Measurements from ENCODE around the gene FBN1. TPM values are rescaled to one million over a fixed set of nuclear protein-coding genes. Genes with fewer than 3 reads are reported as not detected.

FBN1 gene
- total RNA-seq, 1 donor from 2014 or later, result 102 TPM

GRCh38 chr15:48500595-48500994, 144.9 kb downstream of the FBN1 start:
- Histone ChIP-seq H3K27ac (no peak overlapping the region), H3K9me3 (no peaks in the 10 kb centered on the region), H3K4me3 (no peak overlapping the region), H3K4me1 (no peaks in the 10 kb centered on the region), H3K27me3 (no peaks in the 10 kb centered on the region), H3K36me3 (peaks cover 3 to 14% of the 10 kb centered on the region in 2 donors)
- intact Hi-C loops (cut with DNase I), result no loop called here
- TF ChIP-seq POLR2A (IDR thresholded peaks at IDR 0.05) (no peak), CTCF (IDR thresholded peaks at IDR 0.05) (no peak), POLR2AphosphoS5 (IDR thresholded peaks at IDR 0.05; ENCODE audit: insufficient read depth in 1 of 2, low read depth in 1 of 2) (no peak)
- DNase-seq (ENCODE audit: extremely low spot score in 2 of 2), result no peak

GRCh38 chr15:48499978-48500377, 145.5 kb downstream of the FBN1 start:
- intact Hi-C loops (cut with DNase I), result no loop called here
- Histone ChIP-seq H3K4me1 (no peaks in the 10 kb centered on the region), H3K9me3 (no peaks in the 10 kb centered on the region), H3K36me3 (peaks cover 3 to 14% of the 10 kb centered on the region in 2 donors), H3K27ac (no peak overlapping the region), H3K27me3 (no peaks in the 10 kb centered on the region), H3K4me3 (no peak overlapping the region)
- DNase-seq (ENCODE audit: extremely low spot score in 2 of 2), result no peak
- no peak for TF ChIP-seq POLR2A (IDR thresholded peaks at IDR 0.05)
- TF ChIP-seq POLR2AphosphoS5 (IDR thresholded peaks at IDR 0.05; ENCODE audit: insufficient read depth in 1 of 2, low read depth in 1 of 2), result no peak
- TF ChIP-seq CTCF (IDR thresholded peaks at IDR 0.05), result no peak

- no peaks in the 10 kb centered on the region for H3K4me1 ChIP-seq
- H3K36me3 ChIP-seq, result peaks cover 3 to 10% of the 10 kb centered on the region in 2 donors
- H3K27ac ChIP-seq, result no peak overlapping the region
- TF ChIP-seq POLR2AphosphoS5 (IDR thresholded peaks at IDR 0.05; ENCODE audit: insufficient read depth in 1 of 2, low read depth in 1 of 2) (no peak), CTCF (IDR thresholded peaks at IDR 0.05) (no peak), POLR2A (IDR thresholded peaks at IDR 0.05) (no peak)
- H3K9me3 ChIP-seq, result no peaks in the 10 kb centered on the region
- no peak for DNase-seq (ENCODE audit: extremely low spot score in 2 of 2)
- intact Hi-C loops (cut with DNase I), result no loop called here
- H3K27me3 ChIP-seq, result no peaks in the 10 kb centered on the region
- H3K4me3 ChIP-seq, result no peak overlapping the region
These were observed 146.7 kb downstream of the FBN1 start for GRCh38 chr15:48498828-48499227.

GRCh38 chr15:48494631-48495030, 150.9 kb downstream of the FBN1 start:
- no peaks in the 10 kb centered on the region for H3K9me3 ChIP-seq
- intact Hi-C loops (cut with DNase I), result no loop called here
- peaks cover 0 to 11% of the 10 kb centered on the region in 2 donors for H3K36me3 ChIP-seq
- no peaks in the 10 kb centered on the region for H3K27me3 ChIP-seq
- H3K4me3 ChIP-seq, result no peak overlapping the region
- TF ChIP-seq POLR2A (IDR thresholded peaks at IDR 0.05), result no peak
- TF ChIP-seq POLR2AphosphoS5 (IDR thresholded peaks at IDR 0.05; ENCODE audit: insufficient read depth in 1 of 2, low read depth in 1 of 2), result no peak
- no peak for TF ChIP-seq CTCF (IDR thresholded peaks at IDR 0.05)
- H3K4me1 ChIP-seq, result no peaks in the 10 kb centered on the region
- H3K27ac ChIP-seq, result peak overlapping the region; percentile 31
- no peak for DNase-seq (ENCODE audit: extremely low spot score in 2 of 2)

- no peak for DNase-seq (ENCODE audit: extremely low spot score in 2 of 2)
- H3K27ac ChIP-seq, result peak overlapping the region; percentile 31
- peaks cover 0 to 13% of the 10 kb centered on the region in 2 donors for H3K36me3 ChIP-seq
- intact Hi-C loops (cut with DNase I), result no loop called here
- H3K4me3 ChIP-seq, result no peak overlapping the region
- TF ChIP-seq POLR2AphosphoS5 (IDR thresholded peaks at IDR 0.05; ENCODE audit: insufficient read depth in 1 of 2, low read depth in 1 of 2) (no peak), POLR2A (IDR thresholded peaks at IDR 0.05) (no peak), CTCF (IDR thresholded peaks at IDR 0.05) (no peak)
- H3K4me1 ChIP-seq, result no peaks in the 10 kb centered on the region
- no peaks in the 10 kb centered on the region for H3K27me3 ChIP-seq
- no peaks in the 10 kb centered on the region for H3K9me3 ChIP-seq
These were observed 151.7 kb downstream of the FBN1 start for GRCh38 chr15:48493763-48494225.

Data from vagina (tissue), 2 donors.